PFSK-1 (cell line): ENCODE data around the gene PPP2R2C.

Experiments used
- POLR2AphosphoS5 ChIP-seq: IDR thresholded peaks from 2 replicates; pipeline ENCODE4 v1.6.1; 2012; ENCODE audit warnings: low read depth, mild to moderate bottlenecking, control low read depth, low read length, moderate library complexity
- REST ChIP-seq, 2 experiments: IDR thresholded peaks; 2 replicates each; pipeline versions ENCODE4 v1.6.1 to v1.8.0; 2011 to 2012; ENCODE audit warnings: low read depth in 2 of 2, low read length in 2 of 2, control low read depth in 1 of 2, inconsistent platforms in 1 of 2, mild to moderate bottlenecking in 1 of 2, moderate library complexity in 1 of 2; ENCODE audit not compliant: insufficient read depth in 1 of 2
- SIN3A ChIP-seq: IDR thresholded peaks from 2 replicates; pipeline ENCODE4 v1.6.1; 2012; ENCODE audit warnings: mild to moderate bottlenecking, low read length, moderate library complexity, borderline replicate concordance; ENCODE audit not compliant: insufficient read depth
- TAF1 ChIP-seq: IDR thresholded peaks from 2 replicates; pipeline ENCODE4 v1.6.1; 2012; ENCODE audit warnings: low read length, control low read depth, borderline replicate concordance; ENCODE audit not compliant: insufficient read depth

- TF ChIP-seq SIN3A (no peak), POLR2AphosphoS5 (no peak), REST (IDR thresholded peaks at IDR 0.05; ENCODE audit: insufficient read depth in 1 of 2, low read depth in 2 of 2, low read length in 2 of 2) (no peak), TAF1 (no peak)
Measured at GRCh38 chr4:6335040-6335590, 137.3 kb downstream of the PPP2R2C start.
